Activated effector memory CD4-positive, alpha-beta T cell treated with Interleukin-2 at 50 U/mL for 16 hours (primary cell): Measurements from ENCODE around the gene EML4.
"Not testable (repeated sequence)": the region's sequence is repeated elsewhere in the genome, so short reads cannot be mapped to it uniquely, and the experiment has no call there.

ENCODE experiments used
- DNase-seq: peaks from one replicate; pipeline ENCODE4 v3.0.0-alpha.2; 2020

The EML4 gene

GRCh38 chr2:42270757-42271156, 101.6 kb downstream of the EML4 start:
- DNase-seq, result no peak

GRCh38 chr2:42271246-42271645, 102.1 kb downstream of the EML4 start:
- not testable (repeated sequence) for DNase-seq

- DNase-seq, result no peak
Observed at GRCh38 chr2:42274863-42275262, 105.7 kb downstream of the EML4 start.

GRCh38 chr2:42281416-42282081, 112.4 kb downstream of the EML4 start:
- no peak for DNase-seq

- DNase-seq, result no peak
Observed at GRCh38 chr2:42284019-42284418, 114.9 kb downstream of the EML4 start.

GRCh38 chr2:42286268-42286946, 117.3 kb downstream of the EML4 start:
- DNase-seq, result no peak

- DNase-seq, result no peak
Observed at GRCh38 chr2:42288811-42289210, 119.7 kb downstream of the EML4 start.

GRCh38 chr2:42289222-42289621, 120.1 kb downstream of the EML4 start:
- DNase-seq, result no peak

- DNase-seq, result no peak
Observed at GRCh38 chr2:42290005-42290404, 120.9 kb downstream of the EML4 start.

GRCh38 chr2:42293019-42293418, 123.9 kb downstream of the EML4 start:
- no peak for DNase-seq

- no peak for DNase-seq
Observed at GRCh38 chr2:42296226-42296625, 127.1 kb downstream of the EML4 start.

GRCh38 chr2:42297322-42297936, 128.3 kb downstream of the EML4 start:
- no peak for DNase-seq

- DNase-seq, result no peak
Observed at GRCh38 chr2:42298132-42298531, 129.0 kb downstream of the EML4 start.

- no peak for DNase-seq
Observed at GRCh38 chr2:42298996-42299754, 130.0 kb downstream of the EML4 start.

- DNase-seq, result no peak
Observed at GRCh38 chr2:42300527-42300926, 131.4 kb downstream of the EML4 start.

- no peak for DNase-seq
Observed at GRCh38 chr2:42303252-42303651, 134.1 kb downstream of the EML4 start.

GRCh38 chr2:42304059-42304713, 135.0 kb downstream of the EML4 start:
- no peak for DNase-seq

GRCh38 chr2:42307180-42307579, 138.0 kb downstream of the EML4 start:
- no peak for DNase-seq

- no peak for DNase-seq
Observed at GRCh38 chr2:42309366-42309765, 140.2 kb downstream of the EML4 start.

- no peak for DNase-seq
Observed at GRCh38 chr2:42310007-42310515, 140.9 kb downstream of the EML4 start.

- DNase-seq, result no peak
Observed at GRCh38 chr2:42312106-42312505, 143.0 kb downstream of the EML4 start.

- no peak for DNase-seq
Observed at GRCh38 chr2:42314892-42315468, 145.8 kb downstream of the EML4 start.
